IgD-negative memory B cell (primary cell): ENCODE data around the gene HPD. TPM values are rescaled to one million over a fixed set of nuclear protein-coding genes. Genes with fewer than 3 reads are reported as not detected.

Experiments used
- H3K27ac Mint-ChIP-seq, 3 donors: one replicate each; pipeline ENCODE4 v1.8.0; 2020 to 2022; ENCODE audit warnings: mild to moderate bottlenecking in 3 of 3, mixed read lengths in 3 of 3, moderate library complexity in 1 of 3
- H3K27me3 Mint-ChIP-seq: one replicate; pipeline ENCODE4 v1.8.0; 2021; ENCODE audit warnings: mixed read lengths
- H3K36me3 Mint-ChIP-seq: one replicate; pipeline ENCODE4 v1.8.0; 2020; ENCODE audit warnings: mild to moderate bottlenecking, mixed read lengths
- H3K4me1 Mint-ChIP-seq, 3 donors: one replicate each; pipeline ENCODE4 v1.8.0; 2020 to 2022; ENCODE audit warnings: mixed read lengths in 3 of 3, mild to moderate bottlenecking in 1 of 3
- H3K4me3 Mint-ChIP-seq, 4 donors: one replicate each; pipeline ENCODE4 v1.8.0; 2020 to 2022; ENCODE audit warnings: mild to moderate bottlenecking in 4 of 4, mixed read lengths in 4 of 4, moderate library complexity in 3 of 4
- H3K9me3 Mint-ChIP-seq, 3 donors: one replicate each; pipeline ENCODE4 v1.8.0; 2020 to 2021; ENCODE audit warnings: mixed read lengths in 3 of 3, mild to moderate bottlenecking in 1 of 3
- polyA plus RNA-seq: library from polyadenylated mRNA; unstranded; fragments of 300-500 nt; fragmentation: Illumina TruSeq; gene quantifications from one replicate; pipeline ENCODE4 v1.2.3, GENCODE V29; 2021

HPD gene
- polyA plus RNA-seq, 1 donor from 2014 or later = not detected

DNA sequence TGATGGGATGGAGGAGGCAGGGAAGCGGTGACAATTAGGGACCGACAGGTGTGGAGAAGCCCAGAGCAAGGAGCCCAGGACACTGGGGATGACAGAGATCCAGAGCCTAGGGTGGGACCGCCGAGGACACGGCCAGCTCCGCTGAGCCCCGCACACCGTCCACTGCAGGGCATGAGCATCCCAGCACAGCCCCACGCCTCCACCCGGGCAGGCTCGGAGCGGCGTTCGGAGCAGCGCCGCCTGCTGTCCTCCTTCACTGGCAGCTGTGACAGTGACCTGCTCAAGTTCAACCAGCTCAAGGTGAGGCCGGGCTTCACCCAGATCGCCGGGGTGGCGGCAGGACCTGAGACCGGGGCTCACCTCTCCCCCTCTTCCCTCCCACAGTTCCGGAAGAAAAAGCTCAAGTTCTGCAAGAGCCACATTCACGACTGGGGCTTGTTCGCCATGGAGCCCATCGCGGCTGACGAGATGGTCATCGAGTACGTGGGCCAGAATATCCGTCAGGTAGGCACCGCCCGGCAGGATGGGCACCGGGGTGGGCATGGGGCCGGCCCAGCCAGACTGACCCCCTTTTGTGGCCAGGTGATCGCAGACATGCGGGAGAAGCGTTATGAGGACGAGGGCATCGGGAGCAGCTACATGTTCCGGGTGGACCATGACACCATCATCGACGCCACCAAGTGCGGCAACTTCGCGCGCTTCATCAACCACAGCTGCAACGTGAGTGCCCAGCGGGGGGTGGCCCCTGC lies 31.1 kb downstream of the HPD start:
- no peak overlapping the region for H3K4me3 Mint-ChIP-seq
- H3K4me1 Mint-ChIP-seq = no peaks in the 10 kb centered on the region
- H3K27ac Mint-ChIP-seq = no peak overlapping the region
- peaks cover 9% of the 10 kb centered on the region for H3K36me3 Mint-ChIP-seq
- H3K27me3 Mint-ChIP-seq = no peaks in the 10 kb centered on the region
- no peaks in the 10 kb centered on the region for H3K9me3 Mint-ChIP-seq

DNA sequence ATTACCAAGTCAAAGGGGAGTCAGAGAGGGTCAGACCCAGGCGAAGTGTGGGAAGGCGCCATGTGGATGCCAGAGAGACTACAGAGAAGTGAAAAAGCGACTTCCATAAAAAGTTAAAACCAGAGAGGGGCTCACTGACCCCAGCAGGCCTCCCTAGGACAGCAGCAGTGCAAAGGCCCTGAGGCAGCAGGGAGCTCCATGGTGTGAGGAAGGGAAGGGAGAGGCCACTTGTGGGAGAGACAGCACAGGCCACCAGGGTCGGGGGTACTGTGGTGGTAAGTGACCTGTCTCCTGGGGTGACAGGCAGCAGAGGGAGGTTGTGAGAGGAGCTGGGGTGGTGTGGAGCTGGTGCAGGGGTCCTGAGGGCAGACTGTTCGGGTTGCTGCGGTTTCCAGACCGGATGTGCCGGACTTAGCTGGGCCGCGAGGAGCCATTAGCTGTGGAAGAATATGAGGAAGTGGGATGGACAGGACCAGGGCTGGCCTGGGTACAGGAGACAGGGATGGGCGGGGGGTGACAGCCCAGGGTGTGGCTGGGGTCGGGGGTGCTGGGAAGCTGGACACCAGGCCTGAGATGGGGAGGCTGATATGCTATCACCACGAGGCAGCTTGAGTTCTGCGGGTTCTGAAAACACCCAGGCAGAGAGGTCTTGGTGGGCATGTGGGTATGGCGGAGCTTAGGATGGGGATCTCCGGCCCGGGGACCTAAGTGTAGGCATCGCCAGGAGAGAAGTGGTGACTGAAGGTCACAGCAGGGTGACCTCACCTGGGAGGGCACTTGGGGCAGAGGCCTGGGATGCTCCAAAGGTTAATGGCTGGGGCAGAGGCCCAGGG lies 32.1 kb downstream of the HPD start:
- Mint-ChIP-seq H3K27me3 (no peaks in the 10 kb centered on the region), H3K36me3 (peaks cover 7% of the 10 kb centered on the region)

GRCh38 chr12:121825041-121825523 lies 33.6 kb downstream of the HPD start:
- H3K4me3 Mint-ChIP-seq = no peak overlapping the region
- H3K27ac Mint-ChIP-seq = no peak overlapping the region
- H3K36me3 Mint-ChIP-seq = peaks cover 7% of the 10 kb centered on the region
- H3K4me1 Mint-ChIP-seq = no peaks in the 10 kb centered on the region
- no peaks in the 10 kb centered on the region for H3K9me3 Mint-ChIP-seq
- H3K27me3 Mint-ChIP-seq = no peaks in the 10 kb centered on the region

More for the DNA sequence above, 32.1 kb downstream of the HPD start:
- no peaks in the 10 kb centered on the region for H3K9me3 Mint-ChIP-seq
- no peak overlapping the region for H3K4me3 Mint-ChIP-seq
- H3K27ac Mint-ChIP-seq = no peak overlapping the region
- no peaks in the 10 kb centered on the region for H3K4me1 Mint-ChIP-seq

GRCh38 chr12:121823727-121824115 lies 34.9 kb downstream of the HPD start:
- H3K36me3 Mint-ChIP-seq = peaks cover 7% of the 10 kb centered on the region
- no peak overlapping the region for H3K4me3 Mint-ChIP-seq
- no peaks in the 10 kb centered on the region for H3K27me3 Mint-ChIP-seq
- no peak overlapping the region for H3K27ac Mint-ChIP-seq
- H3K4me1 Mint-ChIP-seq = no peaks in the 10 kb centered on the region
- H3K9me3 Mint-ChIP-seq = no peaks in the 10 kb centered on the region

DNA sequence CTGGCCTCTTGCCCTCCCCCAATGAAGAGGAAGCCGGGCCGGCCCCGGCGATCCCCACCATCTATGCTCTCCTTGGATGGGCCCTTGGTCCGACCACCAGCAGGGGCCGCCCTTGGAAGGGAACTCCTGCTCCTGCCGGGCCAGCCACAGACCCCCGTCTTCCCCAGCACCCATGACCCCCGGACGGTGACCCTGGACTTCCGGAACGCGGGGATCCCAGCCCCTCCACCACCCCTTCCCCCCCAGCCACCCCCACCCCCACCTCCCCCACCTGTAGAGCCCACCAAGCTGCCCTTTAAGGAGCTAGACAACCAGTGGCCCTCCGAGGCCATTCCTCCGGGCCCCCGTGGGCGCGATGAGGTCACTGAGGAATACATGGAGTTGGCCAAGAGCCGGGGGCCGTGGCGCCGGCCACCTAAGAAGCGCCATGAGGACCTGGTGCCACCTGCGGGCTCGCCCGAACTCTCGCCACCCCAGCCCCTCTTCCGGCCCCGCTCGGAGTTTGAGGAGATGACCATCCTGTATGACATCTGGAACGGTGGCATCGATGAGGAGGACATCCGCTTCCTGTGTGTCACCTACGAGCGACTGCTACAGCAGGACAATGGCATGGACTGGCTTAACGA lies 35.4 kb downstream of the HPD start:
- Mint-ChIP-seq H3K27me3 (no peaks in the 10 kb centered on the region), H3K27ac (no peak overlapping the region), H3K4me3 (no peak overlapping the region), H3K4me1 (no peaks in the 10 kb centered on the region), H3K36me3 (peaks cover 3% of the 10 kb centered on the region), H3K9me3 (no peaks in the 10 kb centered on the region)

- H3K4me3 Mint-ChIP-seq = no peak overlapping the region
- H3K9me3 Mint-ChIP-seq = no peaks in the 10 kb centered on the region
- H3K36me3 Mint-ChIP-seq = peaks cover 3% of the 10 kb centered on the region
- no peaks in the 10 kb centered on the region for H3K27me3 Mint-ChIP-seq
- no peak overlapping the region for H3K27ac Mint-ChIP-seq
- peaks cover 0 to 1% (median 0%) of the 10 kb centered on the region in 3 donors for H3K4me1 Mint-ChIP-seq
Observed at GRCh38 chr12:121822393-121823100, 36.1 kb downstream of the HPD start.

- Mint-ChIP-seq H3K4me1 (peaks cover 0 to 5% (median 0%) of the 10 kb centered on the region in 3 donors), H3K27ac (no peak overlapping the region), H3K27me3 (no peaks in the 10 kb centered on the region)
Observed at GRCh38 chr12:121820056-121820455, 38.6 kb downstream of the HPD start.

GRCh38 chr12:121819212-121819949 lies 39.3 kb downstream of the HPD start:
- Mint-ChIP-seq H3K27ac (no peak overlapping the region), H3K27me3 (no peaks in the 10 kb centered on the region), H3K4me1 (peaks cover 0 to 5% (median 0%) of the 10 kb centered on the region in 3 donors), H3K4me3 (no peak overlapping the region), H3K9me3 (no peaks in the 10 kb centered on the region), H3K36me3 (peaks cover 5% of the 10 kb centered on the region)

More at GRCh38 chr12:121820056-121820455, 38.6 kb downstream of the HPD start:
- H3K9me3 Mint-ChIP-seq = no peaks in the 10 kb centered on the region
- no peak overlapping the region for H3K4me3 Mint-ChIP-seq
- peaks cover 5% of the 10 kb centered on the region for H3K36me3 Mint-ChIP-seq

GRCh38 chr12:121817648-121818043 lies 41.0 kb downstream of the HPD start:
- Mint-ChIP-seq H3K4me1 (peaks cover 4 to 15% (median 5%) of the 10 kb centered on the region in 3 donors), H3K27ac (no peak overlapping the region), H3K36me3 (peaks cover 6% of the 10 kb centered on the region)

GRCh38 chr12:121816925-121817647 lies 41.6 kb downstream of the HPD start:
- Mint-ChIP-seq H3K27me3 (no peaks in the 10 kb centered on the region), H3K36me3 (peaks cover 6% of the 10 kb centered on the region), H3K4me3 (no peak overlapping the region), H3K27ac (no peak overlapping the region), H3K9me3 (no peaks in the 10 kb centered on the region), H3K4me1 (peaks cover 4 to 18% (median 5%) of the 10 kb centered on the region in 3 donors)

More at GRCh38 chr12:121817648-121818043, 41.0 kb downstream of the HPD start:
- peak overlapping the region in 1 of 4 donors; percentile 22 for H3K4me3 Mint-ChIP-seq
- H3K9me3 Mint-ChIP-seq = no peaks in the 10 kb centered on the region
- H3K27me3 Mint-ChIP-seq = no peaks in the 10 kb centered on the region

- H3K4me3 Mint-ChIP-seq = no peak overlapping the region
- no peak overlapping the region for H3K27ac Mint-ChIP-seq
- no peaks in the 10 kb centered on the region for H3K27me3 Mint-ChIP-seq
- peaks cover 11 to 25% (median 11%) of the 10 kb centered on the region in 3 donors for H3K4me1 Mint-ChIP-seq
- H3K9me3 Mint-ChIP-seq = no peaks in the 10 kb centered on the region
- H3K36me3 Mint-ChIP-seq = peaks cover 6% of the 10 kb centered on the region
Observed at GRCh38 chr12:121815263-121815662, 43.4 kb downstream of the HPD start.

- Mint-ChIP-seq H3K4me3 (peak overlapping the region in 1 of 4 donors; percentile 66), H3K9me3 (no peaks in the 10 kb centered on the region), H3K4me1 (peaks cover 11 to 26% (median 12%) of the 10 kb centered on the region in 3 donors), H3K36me3 (peaks cover 6% of the 10 kb centered on the region), H3K27ac (no peak overlapping the region), H3K27me3 (no peaks in the 10 kb centered on the region)
Observed at GRCh38 chr12:121814429-121815119, 44.1 kb downstream of the HPD start.

- Mint-ChIP-seq H3K4me3 (peak overlapping the region in 2 of 4 donors; percentile 79 to 85), H3K27ac (no peak overlapping the region), H3K9me3 (no peaks in the 10 kb centered on the region), H3K4me1 (peaks cover 11 to 29% (median 16%) of the 10 kb centered on the region in 3 donors), H3K36me3 (peaks cover 6% of the 10 kb centered on the region), H3K27me3 (no peaks in the 10 kb centered on the region)
Observed at GRCh38 chr12:121813951-121814350, 44.7 kb downstream of the HPD start.
